Hematopoietic multipotent progenitor cell (in vitro differentiated cells): ENCODE measurements around the gene B3GALNT1. TPM values are rescaled to one million over a fixed set of nuclear protein-coding genes. Genes with fewer than 3 reads are reported as not detected.

Experiments used
- DNase-seq, 3 donors: peaks; one replicate each; pipeline ENCODE4 v3.0.0-alpha.2; 2011 to 2015; ENCODE audit warnings: low read depth in 2 of 3, low spot score in 2 of 3
- total RNA-seq: library from RNA; depleted of rRNA; stranded (reverse); fragments of >200 nt; gene quantifications from one replicate; pipeline ENCODE4 v1.2.3, GENCODE V29; 2012

Gene B3GALNT1
- total RNA-seq, 1 donor: 12.7 TPM

- DNase-seq: no peak
Measured at GRCh38 chr3:161082063-161082462, 23.1 kb downstream of the B3GALNT1 start.

- DNase-seq: peak in 2 of 3 donors; percentile 14 to 50
Measured at GRCh38 chr3:161081633-161082032, 23.5 kb downstream of the B3GALNT1 start.

GRCh38 chr3:161073181-161073580 lies 32.0 kb downstream of the B3GALNT1 start:
- no peak for DNase-seq

GRCh38 chr3:161072751-161073150 lies 32.4 kb downstream of the B3GALNT1 start:
- DNase-seq: no peak

- DNase-seq: no peak
Measured at GRCh38 chr3:161072211-161072621, 32.9 kb downstream of the B3GALNT1 start.

GRCh38 chr3:161070980-161071663 lies 34.0 kb downstream of the B3GALNT1 start:
- no peak for DNase-seq

- DNase-seq: no peak
Measured at GRCh38 chr3:161070252-161070930, 34.8 kb downstream of the B3GALNT1 start.

- peak in 2 of 3 donors; percentile 67 to 81 for DNase-seq
Measured at GRCh38 chr3:161069511-161070251, 35.5 kb downstream of the B3GALNT1 start.

GRCh38 chr3:161067335-161067734 lies 37.8 kb downstream of the B3GALNT1 start:
- no peak for DNase-seq

GRCh38 chr3:161066930-161067329 lies 38.2 kb downstream of the B3GALNT1 start:
- DNase-seq: no peak

GRCh38 chr3:161064413-161064812 lies 40.7 kb downstream of the B3GALNT1 start:
- no peak for DNase-seq

GRCh38 chr3:161054860-161055604 lies 50.1 kb downstream of the B3GALNT1 start:
- DNase-seq: no peak

GRCh38 chr3:161051856-161052255 lies 53.3 kb downstream of the B3GALNT1 start:
- DNase-seq: no peak

GRCh38 chr3:161050935-161051334 lies 54.2 kb downstream of the B3GALNT1 start:
- peak in 1 of 3 donors; percentile 44 for DNase-seq

GRCh38 chr3:161049683-161050248 lies 55.4 kb downstream of the B3GALNT1 start:
- no peak for DNase-seq

- no peak for DNase-seq
Measured at GRCh38 chr3:161043336-161044035, 61.7 kb downstream of the B3GALNT1 start.

- DNase-seq: no peak
Measured at GRCh38 chr3:161042023-161042501, 63.1 kb downstream of the B3GALNT1 start.

- no peak for DNase-seq
Measured at GRCh38 chr3:161038725-161039124, 66.4 kb downstream of the B3GALNT1 start.

- DNase-seq: peak in 2 of 3 donors; percentile 53 to 81
Measured at GRCh38 chr3:161035711-161036110, 69.4 kb downstream of the B3GALNT1 start.
